Kasumi-1 (cell line): ENCODE results near the gene SLC9A3.
A peak's percentile ranks its signal among the peaks of the same experiment; 100 is the strongest.

Experiments
- DNase-seq, 2 experiments: peaks; one replicate each; lab custom pipeline; 2025; lab: John Stamatoyannopoulos, UW

Gene SLC9A3

GRCh38 chr5:442335-443238 lies 81.7 kb downstream of the SLC9A3 start, which contains the start of gene EXOC3:
EXOC3 (plus strand) TSS chr5:443176; CDS start chr5:446206, 3,030 bp downstream.
- DNase-seq: peak; percentile 47 to 48

GRCh38 chr5:441996-442334 lies 82.3 kb downstream of the SLC9A3 start:
- no peak for DNase-seq

- peak; percentile 35 to 45 for DNase-seq
Observed at GRCh38 chr5:440401-441201, 83.6 kb downstream of the SLC9A3 start.

- no peak for DNase-seq
Observed at GRCh38 chr5:439636-440035, 84.6 kb downstream of the SLC9A3 start.

- DNase-seq: no peak
Observed at GRCh38 chr5:439181-439580, 85.1 kb downstream of the SLC9A3 start.

- DNase-seq: no peak
Observed at GRCh38 chr5:438481-438981, 85.7 kb downstream of the SLC9A3 start.

- no peak for DNase-seq
Observed at GRCh38 chr5:437281-437771, 86.9 kb downstream of the SLC9A3 start.

- DNase-seq: no peak
Observed at GRCh38 chr5:436641-436975, 87.6 kb downstream of the SLC9A3 start.

GRCh38 chr5:435961-436640 lies 88.1 kb downstream of the SLC9A3 start:
- peak; percentile 33 to 44 for DNase-seq

GRCh38 chr5:435156-435790 lies 89.0 kb downstream of the SLC9A3 start:
- no peak for DNase-seq

- DNase-seq: no peak
Observed at GRCh38 chr5:434443-435146, 89.7 kb downstream of the SLC9A3 start.

- DNase-seq: no peak
Observed at GRCh38 chr5:433836-434235, 90.4 kb downstream of the SLC9A3 start.

GRCh38 chr5:432928-433791 lies 91.1 kb downstream of the SLC9A3 start:
- DNase-seq: no peak

GRCh38 chr5:432201-432927 lies 91.9 kb downstream of the SLC9A3 start:
- no peak for DNase-seq

GRCh38 chr5:431711-432050 lies 92.6 kb downstream of the SLC9A3 start:
- DNase-seq: no peak

GRCh38 chr5:431001-431710 lies 93.1 kb downstream of the SLC9A3 start:
- peak; percentile 48 to 53 for DNase-seq

- DNase-seq: no peak
Observed at GRCh38 chr5:430214-430925, 93.9 kb downstream of the SLC9A3 start.
